ENCODE data around the gene ENOX1.

ENOX1 gene

GRCh38 chr13:43757266-43757665 lies 29.5 kb downstream of the ENOX1 start:
- Histone ChIP-seq H3K36me3 (ENCODE audit: control insufficient read depth in 2 of 2, insufficient read depth in 2 of 2, low read length in 2 of 2) (no peaks in the 10 kb centered on the region), H3K4me1 (ENCODE audit: control insufficient read depth in 2 of 2, insufficient read depth in 2 of 2, low read length in 2 of 2) (no peaks in the 10 kb centered on the region), H3K9ac (ENCODE audit: low read depth in 1 of 2, low read length in 2 of 2) (no peak overlapping the region), H3K27ac (ENCODE audit: low read depth in 2 of 2, low read length in 2 of 2) (no peak overlapping the region), H3K4me3 (ENCODE audit: low read length in 2 of 2) (no peak overlapping the region), H3K9me3 (ENCODE audit: control insufficient read depth in 2 of 2, low read length in 2 of 2) (no peaks in the 10 kb centered on the region), H3K27me3 (ENCODE audit: control insufficient read depth in 2 of 2, insufficient read depth in 2 of 2, low read length in 2 of 2) (no peaks in the 10 kb centered on the region)

GRCh38 chr13:43755844-43756243 lies 30.9 kb downstream of the ENOX1 start:
- no peaks in the 10 kb centered on the region for H3K9me3 ChIP-seq (ENCODE audit: control insufficient read depth in 2 of 2, low read length in 2 of 2)
- H3K27me3 ChIP-seq (ENCODE audit: control insufficient read depth in 2 of 2, insufficient read depth in 2 of 2, low read length in 2 of 2): no peaks in the 10 kb centered on the region
- no peak overlapping the region for H3K9ac ChIP-seq (ENCODE audit: low read depth in 1 of 2, low read length in 2 of 2)
- no peaks in the 10 kb centered on the region for H3K4me1 ChIP-seq (ENCODE audit: control insufficient read depth in 2 of 2, insufficient read depth in 2 of 2, low read length in 2 of 2)
- no peak overlapping the region for H3K27ac ChIP-seq (ENCODE audit: low read depth in 2 of 2, low read length in 2 of 2)
- no peak overlapping the region for H3K4me3 ChIP-seq (ENCODE audit: low read length in 2 of 2)
- no peaks in the 10 kb centered on the region for H3K36me3 ChIP-seq (ENCODE audit: control insufficient read depth in 2 of 2, insufficient read depth in 2 of 2, low read length in 2 of 2)

- no peaks in the 10 kb centered on the region for H3K9me3 ChIP-seq (ENCODE audit: control insufficient read depth in 2 of 2, low read length in 2 of 2)
- H3K27ac ChIP-seq (ENCODE audit: low read depth in 2 of 2, low read length in 2 of 2): no peak overlapping the region
- H3K4me3 ChIP-seq (ENCODE audit: low read length in 2 of 2): no peak overlapping the region
- no peak overlapping the region for H3K9ac ChIP-seq (ENCODE audit: low read depth in 1 of 2, low read length in 2 of 2)
- H3K4me1 ChIP-seq (ENCODE audit: control insufficient read depth in 2 of 2, insufficient read depth in 2 of 2, low read length in 2 of 2): no peaks in the 10 kb centered on the region
- no peaks in the 10 kb centered on the region for H3K36me3 ChIP-seq (ENCODE audit: control insufficient read depth in 2 of 2, insufficient read depth in 2 of 2, low read length in 2 of 2)
- H3K27me3 ChIP-seq (ENCODE audit: control insufficient read depth in 2 of 2, insufficient read depth in 2 of 2, low read length in 2 of 2): no peaks in the 10 kb centered on the region
Measured at GRCh38 chr13:43751624-43752023, 35.1 kb downstream of the ENOX1 start.

- no peaks in the 10 kb centered on the region for H3K36me3 ChIP-seq (ENCODE audit: control insufficient read depth in 2 of 2, insufficient read depth in 2 of 2, low read length in 2 of 2)
- no peak overlapping the region for H3K9ac ChIP-seq (ENCODE audit: low read depth in 1 of 2, low read length in 2 of 2)
- no peak overlapping the region for H3K4me3 ChIP-seq (ENCODE audit: low read length in 2 of 2)
- H3K27ac ChIP-seq (ENCODE audit: low read depth in 2 of 2, low read length in 2 of 2): no peak overlapping the region
- no peaks in the 10 kb centered on the region for H3K27me3 ChIP-seq (ENCODE audit: control insufficient read depth in 2 of 2, insufficient read depth in 2 of 2, low read length in 2 of 2)
- H3K9me3 ChIP-seq (ENCODE audit: control insufficient read depth in 2 of 2, low read length in 2 of 2): no peaks in the 10 kb centered on the region
- no peaks in the 10 kb centered on the region for H3K4me1 ChIP-seq (ENCODE audit: control insufficient read depth in 2 of 2, insufficient read depth in 2 of 2, low read length in 2 of 2)
Measured at GRCh38 chr13:43749503-43749902, 37.3 kb downstream of the ENOX1 start.

DNA sequence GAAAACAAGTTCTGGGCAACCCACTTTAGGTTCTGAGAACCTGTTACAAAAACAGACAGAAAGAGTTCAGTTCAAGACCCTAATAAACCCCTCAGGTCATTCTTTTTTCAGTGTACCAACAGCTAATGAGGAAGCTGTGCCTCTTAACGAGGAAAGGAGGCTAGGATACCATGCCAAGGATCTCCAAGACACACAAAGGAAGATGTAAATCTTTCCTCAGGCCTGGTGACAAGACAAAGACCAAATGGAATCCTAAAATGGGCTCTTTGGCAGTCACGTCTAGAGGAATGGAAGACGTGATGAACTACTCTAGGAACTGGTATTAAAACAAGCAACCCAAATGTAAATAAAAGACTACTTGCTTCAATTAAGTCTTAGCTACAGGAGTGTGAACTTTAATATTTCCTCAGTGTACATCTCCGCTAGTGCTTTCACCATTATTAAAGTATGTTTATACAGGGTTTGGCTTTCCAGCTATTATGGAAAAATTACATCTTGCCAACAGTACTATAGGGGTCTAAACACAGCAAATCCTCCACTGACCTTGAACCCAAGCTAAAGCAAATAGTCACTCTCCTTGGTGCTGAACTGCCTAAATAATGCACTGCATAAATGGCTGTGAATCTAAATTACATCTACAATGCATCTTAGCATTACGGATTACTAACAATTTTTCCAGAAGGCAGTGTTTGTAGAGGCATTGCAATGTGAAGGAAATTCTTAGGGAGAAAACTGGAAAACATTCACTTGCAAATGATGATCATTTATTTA lies 42.3 kb downstream of the ENOX1 start:
- H3K36me3 ChIP-seq (ENCODE audit: control insufficient read depth in 2 of 2, insufficient read depth in 2 of 2, low read length in 2 of 2): no peaks in the 10 kb centered on the region
- no peak overlapping the region for H3K9ac ChIP-seq (ENCODE audit: low read depth in 1 of 2, low read length in 2 of 2)
- no peaks in the 10 kb centered on the region for H3K9me3 ChIP-seq (ENCODE audit: control insufficient read depth in 2 of 2, low read length in 2 of 2)
- H3K27ac ChIP-seq (ENCODE audit: low read depth in 2 of 2, low read length in 2 of 2): no peak overlapping the region
- no peaks in the 10 kb centered on the region for H3K27me3 ChIP-seq (ENCODE audit: control insufficient read depth in 2 of 2, insufficient read depth in 2 of 2, low read length in 2 of 2)
- H3K4me1 ChIP-seq (ENCODE audit: control insufficient read depth in 2 of 2, insufficient read depth in 2 of 2, low read length in 2 of 2): no peaks in the 10 kb centered on the region
- H3K4me3 ChIP-seq (ENCODE audit: low read length in 2 of 2): no peak overlapping the region

DNA sequence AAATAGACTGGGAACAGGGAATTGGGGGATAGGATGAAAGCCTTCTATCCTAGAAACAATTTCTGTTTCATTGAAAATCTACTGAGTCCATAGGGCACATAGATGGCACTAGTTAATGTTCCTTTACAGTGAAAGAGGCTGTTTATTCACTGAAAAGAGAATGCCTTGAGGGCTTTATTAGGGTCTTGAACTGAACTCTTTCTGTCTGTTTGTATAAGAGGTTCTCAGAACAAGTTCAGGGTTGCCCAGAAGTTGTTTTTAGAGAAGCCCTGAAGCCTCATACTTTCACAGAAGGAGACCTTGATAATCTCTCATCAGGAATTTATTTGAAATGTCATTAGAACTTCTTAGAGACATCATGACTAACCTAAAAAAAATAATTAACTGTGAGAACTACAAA lies 43.9 kb downstream of the ENOX1 start:
- no peaks in the 10 kb centered on the region for H3K9me3 ChIP-seq (ENCODE audit: control insufficient read depth in 2 of 2, low read length in 2 of 2)
- H3K27ac ChIP-seq (ENCODE audit: low read depth in 2 of 2, low read length in 2 of 2): no peak overlapping the region
- H3K27me3 ChIP-seq (ENCODE audit: control insufficient read depth in 2 of 2, insufficient read depth in 2 of 2, low read length in 2 of 2): no peaks in the 10 kb centered on the region
- no peaks in the 10 kb centered on the region for H3K36me3 ChIP-seq (ENCODE audit: control insufficient read depth in 2 of 2, insufficient read depth in 2 of 2, low read length in 2 of 2)
- H3K9ac ChIP-seq (ENCODE audit: low read depth in 1 of 2, low read length in 2 of 2): no peak overlapping the region
- no peak overlapping the region for H3K4me3 ChIP-seq (ENCODE audit: low read length in 2 of 2)
- no peaks in the 10 kb centered on the region for H3K4me1 ChIP-seq (ENCODE audit: control insufficient read depth in 2 of 2, insufficient read depth in 2 of 2, low read length in 2 of 2)

GRCh38 chr13:43737392-43737923 lies 49.3 kb downstream of the ENOX1 start:
- Histone ChIP-seq H3K27me3 (ENCODE audit: control insufficient read depth in 2 of 2, insufficient read depth in 2 of 2, low read length in 2 of 2) (no peaks in the 10 kb centered on the region), H3K4me1 (ENCODE audit: control insufficient read depth in 2 of 2, insufficient read depth in 2 of 2, low read length in 2 of 2) (no peaks in the 10 kb centered on the region), H3K9me3 (ENCODE audit: control insufficient read depth in 2 of 2, low read length in 2 of 2) (no peaks in the 10 kb centered on the region), H3K27ac (ENCODE audit: low read depth in 2 of 2, low read length in 2 of 2) (no peak overlapping the region), H3K4me3 (ENCODE audit: low read length in 2 of 2) (no peak overlapping the region), H3K36me3 (ENCODE audit: control insufficient read depth in 2 of 2, insufficient read depth in 2 of 2, low read length in 2 of 2) (no peaks in the 10 kb centered on the region), H3K9ac (ENCODE audit: low read depth in 1 of 2, low read length in 2 of 2) (no peak overlapping the region)

GRCh38 chr13:43732726-43733125 lies 54.0 kb downstream of the ENOX1 start:
- H3K4me3 ChIP-seq (ENCODE audit: low read length in 2 of 2): no peak overlapping the region
- no peak overlapping the region for H3K27ac ChIP-seq (ENCODE audit: low read depth in 2 of 2, low read length in 2 of 2)
- no peaks in the 10 kb centered on the region for H3K9me3 ChIP-seq (ENCODE audit: control insufficient read depth in 2 of 2, low read length in 2 of 2)

DNA sequence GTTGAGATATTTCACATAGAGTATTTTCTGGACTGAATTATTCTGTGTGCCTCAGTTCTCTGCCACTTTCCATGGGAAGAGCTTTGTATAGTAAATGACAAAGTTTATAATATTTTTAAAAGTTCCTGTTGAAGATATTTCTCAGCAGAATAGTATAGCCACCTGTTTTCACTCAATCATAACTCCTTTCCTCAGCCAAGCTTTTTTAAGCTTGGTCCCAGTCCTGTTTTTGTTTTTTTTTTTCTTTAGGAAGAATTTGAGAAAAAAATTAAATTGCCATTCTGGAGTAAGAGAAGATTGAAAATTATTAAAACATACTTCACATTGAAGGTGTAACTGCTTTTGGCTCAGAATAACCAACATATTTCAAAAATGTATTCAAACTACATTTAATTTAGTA lies 55.5 kb downstream of the ENOX1 start:
- Histone ChIP-seq H3K4me1 (ENCODE audit: control insufficient read depth in 2 of 2, insufficient read depth in 2 of 2, low read length in 2 of 2) (no peaks in the 10 kb centered on the region), H3K4me3 (ENCODE audit: low read length in 2 of 2) (no peak overlapping the region), H3K9ac (ENCODE audit: low read depth in 1 of 2, low read length in 2 of 2) (no peak overlapping the region), H3K36me3 (ENCODE audit: control insufficient read depth in 2 of 2, insufficient read depth in 2 of 2, low read length in 2 of 2) (no peaks in the 10 kb centered on the region), H3K27ac (ENCODE audit: low read depth in 2 of 2, low read length in 2 of 2) (no peak overlapping the region), H3K9me3 (ENCODE audit: control insufficient read depth in 2 of 2, low read length in 2 of 2) (no peaks in the 10 kb centered on the region), H3K27me3 (ENCODE audit: control insufficient read depth in 2 of 2, insufficient read depth in 2 of 2, low read length in 2 of 2) (no peaks in the 10 kb centered on the region)

More at GRCh38 chr13:43732726-43733125, 54.0 kb downstream of the ENOX1 start:
- Histone ChIP-seq H3K36me3 (ENCODE audit: control insufficient read depth in 2 of 2, insufficient read depth in 2 of 2, low read length in 2 of 2) (no peaks in the 10 kb centered on the region), H3K27me3 (ENCODE audit: control insufficient read depth in 2 of 2, insufficient read depth in 2 of 2, low read length in 2 of 2) (no peaks in the 10 kb centered on the region), H3K9ac (ENCODE audit: low read depth in 1 of 2, low read length in 2 of 2) (no peak overlapping the region), H3K4me1 (ENCODE audit: control insufficient read depth in 2 of 2, insufficient read depth in 2 of 2, low read length in 2 of 2) (no peaks in the 10 kb centered on the region)

GRCh38 chr13:43730642-43731041 lies 56.1 kb downstream of the ENOX1 start:
- no peaks in the 10 kb centered on the region for H3K9me3 ChIP-seq (ENCODE audit: control insufficient read depth in 2 of 2, low read length in 2 of 2)

More at GRCh38 chr13:43730642-43731041, 56.1 kb downstream of the ENOX1 start:
- Histone ChIP-seq H3K27ac (ENCODE audit: low read depth in 2 of 2, low read length in 2 of 2) (no peak overlapping the region), H3K27me3 (ENCODE audit: control insufficient read depth in 2 of 2, insufficient read depth in 2 of 2, low read length in 2 of 2) (no peaks in the 10 kb centered on the region), H3K4me1 (ENCODE audit: control insufficient read depth in 2 of 2, insufficient read depth in 2 of 2, low read length in 2 of 2) (no peaks in the 10 kb centered on the region), H3K36me3 (ENCODE audit: control insufficient read depth in 2 of 2, insufficient read depth in 2 of 2, low read length in 2 of 2) (no peaks in the 10 kb centered on the region), H3K4me3 (ENCODE audit: low read length in 2 of 2) (no peak overlapping the region), H3K9ac (ENCODE audit: low read depth in 1 of 2, low read length in 2 of 2) (no peak overlapping the region)

Data from mucosa of rectum (tissue), 2 donors.